ENCODE data around the gene GSTA2.

DNA sequence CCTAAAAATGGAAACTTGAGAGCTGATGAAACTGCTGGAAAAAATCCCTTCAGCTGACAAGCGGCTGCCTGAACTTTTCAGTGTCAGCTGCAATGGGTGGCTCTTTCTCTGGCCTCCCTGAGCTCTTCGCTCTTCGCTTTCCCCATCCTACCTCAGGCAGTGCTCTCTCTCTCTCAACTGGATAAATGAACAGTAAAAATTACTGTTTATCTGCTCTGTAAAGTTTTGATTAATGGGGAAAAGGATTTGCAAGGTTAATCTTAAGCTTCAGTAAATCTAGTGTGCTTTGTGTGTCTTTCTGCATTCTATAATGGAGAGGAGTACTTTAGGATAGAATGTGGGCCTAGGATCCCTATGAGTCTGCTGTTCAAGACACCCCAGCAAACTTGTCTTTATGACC is 57.3 kb downstream of the GSTA2 start:
- TF ChIP-seq, protein P1, sequence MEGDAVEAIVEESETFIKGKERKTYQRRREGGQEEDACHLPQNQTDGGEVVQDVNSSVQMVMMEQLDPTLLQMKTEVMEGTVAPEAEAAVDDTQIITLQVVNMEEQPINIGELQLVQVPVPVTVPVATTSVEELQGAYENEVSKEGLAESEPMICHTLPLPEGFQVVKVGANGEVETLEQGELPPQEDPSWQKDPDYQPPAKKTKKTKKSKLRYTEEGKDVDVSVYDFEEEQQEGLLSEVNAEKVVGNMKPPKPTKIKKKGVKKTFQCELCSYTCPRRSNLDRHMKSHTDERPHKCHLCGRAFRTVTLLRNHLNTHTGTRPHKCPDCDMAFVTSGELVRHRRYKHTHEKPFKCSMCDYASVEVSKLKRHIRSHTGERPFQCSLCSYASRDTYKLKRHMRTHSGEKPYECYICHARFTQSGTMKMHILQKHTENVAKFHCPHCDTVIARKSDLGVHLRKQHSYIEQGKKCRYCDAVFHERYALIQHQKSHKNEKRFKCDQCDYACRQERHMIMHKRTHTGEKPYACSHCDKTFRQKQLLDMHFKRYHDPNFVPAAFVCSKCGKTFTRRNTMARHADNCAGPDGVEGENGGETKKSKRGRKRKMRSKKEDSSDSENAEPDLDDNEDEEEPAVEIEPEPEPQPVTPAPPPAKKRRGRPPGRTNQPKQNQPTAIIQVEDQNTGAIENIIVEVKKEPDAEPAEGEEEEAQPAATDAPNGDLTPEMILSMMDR (IDR thresholded peaks at IDR 0.05) = no peak
- TF ChIP-seq POLR2AphosphoS5 (IDR thresholded peaks at IDR 0.05) = no peak
- TF ChIP-seq POLR2A (IDR thresholded peaks at IDR 0.05) = no peak
- TF ChIP-seq EP300 (IDR thresholded peaks at IDR 0.05) = no peak
